Endothelial cell of umbilical vein (primary cell): ENCODE measurements around the gene PIM1. TPM values are rescaled to one million over a fixed set of nuclear protein-coding genes. Genes with fewer than 3 reads are reported as not detected.
A peak's percentile ranks its signal among the peaks of the same experiment; 100 is the strongest.

ENCODE experiments used
- BruUV-seq: library from RNA; stranded (reverse); fragments of 400-500 nt; replicated peaks from 2 replicates; lab custom pipeline; 2021; lab: Mats Ljungman, UMichigan
- CTCF ChIA-PET: fragments of 300-600, 350-600 bp; sonication (Branson Sonifier 250); formaldehyde crosslinking; loops from one replicate; lab custom pipeline; 2021; ENCODE audit warnings: antibody characterized with exemption, inconsistent platforms; lab: Charles Lee
- POLR2A ChIA-PET: fragments of 300-600, 350-600 bp; sonication (Branson Sonifier 250); formaldehyde crosslinking; loops from one replicate; lab custom pipeline; 2021; ENCODE audit warnings: antibody characterized with exemption, inconsistent platforms; lab: Charles Lee
- DNase-seq: peaks from one replicate; pipeline ENCODE4 v3.0.0-alpha.2; 2011; ENCODE audit warnings: low read depth, low spot score
- FAIRE-seq: peaks from 2 replicates; lab custom pipeline; 2011; peaks lifted over from hg19 to GRCh38; lab: Jason Lieb, UNC
- H2AFZ ChIP-seq: 2 replicates; pipeline ENCODE4 v1.6.0; 2012; ENCODE audit warnings: low read depth, low read length, control low read depth, inconsistent platforms
- H3K27ac ChIP-seq: 2 replicates; pipeline ENCODE4 v1.5.1; 2011; ENCODE audit warnings: low read depth, mild to moderate bottlenecking, control low read depth, low read length, moderate library complexity; ENCODE audit not compliant: insufficient read depth
- H3K27me3 ChIP-seq, 2 experiments: 2 replicates each; pipeline versions ENCODE4 v1.6.0 to v1.6.1; 2011; ENCODE audit warnings: low read length in 2 of 2, mixed read lengths in 1 of 2; ENCODE audit not compliant: control insufficient read depth in 2 of 2, insufficient read depth in 2 of 2
- H3K36me3 ChIP-seq, 2 experiments: 2 replicates in 1 of 2; 3 replicates in 1 of 2; pipeline ENCODE4 v1.5.1; 2011; ENCODE audit warnings: low read length in 2 of 2, mild to moderate bottlenecking in 1 of 2, moderate library complexity in 1 of 2; ENCODE audit not compliant: control insufficient read depth in 2 of 2, insufficient read depth in 2 of 2; ENCODE audit errors: extremely low read depth in 1 of 2
- H3K4me1 ChIP-seq: 3 replicates; pipeline ENCODE4 v1.5.1; 2011; ENCODE audit warnings: mild to moderate bottlenecking, low read length; ENCODE audit not compliant: control insufficient read depth, insufficient read depth; ENCODE audit errors: extremely low read depth
- H3K4me2 ChIP-seq: 2 replicates; pipeline ENCODE4 v1.6.1; 2011; ENCODE audit warnings: low read length, control low read depth, mixed read lengths; ENCODE audit not compliant: insufficient read depth
- H3K4me3 ChIP-seq, 3 experiments: fragments of 200-600 bp in 1 of 3; sonication (generic), shearing (Covaris generic) in 1 of 3; replicated peaks in 1 of 3; 2 replicates each; pipeline ENCODE4 v1.5.1; 2011 to 2016; ENCODE audit warnings: control low read depth in 3 of 3, low read length in 3 of 3, mild to moderate bottlenecking in 2 of 3, inconsistent platforms in 1 of 3, low read depth in 1 of 3, moderate library complexity in 1 of 3; ENCODE audit not compliant: insufficient read depth in 1 of 3
- H3K79me2 ChIP-seq: 2 replicates; pipeline ENCODE4 v1.6.0; 2012; ENCODE audit warnings: low read length, inconsistent platforms; ENCODE audit not compliant: control insufficient read depth, insufficient read depth
- H3K9ac ChIP-seq: replicated peaks from 2 replicates; pipeline ENCODE3; 2011; ENCODE audit warnings: low read length, control low read depth; ENCODE audit not compliant: insufficient read depth; ENCODE audit errors: extremely low read depth
- H3K9me1 ChIP-seq: replicated peaks from 3 replicates; pipeline ENCODE4 v1.6.0; 2011; ENCODE audit warnings: mild to moderate bottlenecking, low read length; ENCODE audit not compliant: control insufficient read depth, insufficient read depth; ENCODE audit errors: extremely low read depth
- H3K9me3 ChIP-seq: replicated peaks from 2 replicates; pipeline ENCODE4 v1.5.1; 2012; ENCODE audit warnings: low read length, inconsistent platforms; ENCODE audit not compliant: control insufficient read depth, insufficient read depth
- H4K20me1 ChIP-seq: replicated peaks from 2 replicates; pipeline ENCODE3; 2011; ENCODE audit warnings: mild to moderate bottlenecking, low read length; ENCODE audit not compliant: control insufficient read depth, insufficient read depth; ENCODE audit errors: extremely low read depth
- FOS ChIP-seq: IDR thresholded peaks from 2 replicates; pipeline ENCODE4 v1.6.1; 2011; ENCODE audit warnings: mild to moderate bottlenecking, low read length, moderate library complexity, borderline replicate concordance; ENCODE audit not compliant: insufficient read depth
- POLR2A ChIP-seq: IDR thresholded peaks from 2 replicates; pipeline ENCODE4 v1.6.1; 2012; ENCODE audit warnings: low read depth, mild to moderate bottlenecking, control low read depth, low read length
- POLR2AphosphoS5 ChIP-seq: IDR thresholded peaks from 2 replicates; pipeline ENCODE4 v1.6.1; 2012; ENCODE audit warnings: low read depth, mild to moderate bottlenecking, control low read depth, low read length, moderate library complexity; ENCODE audit not compliant: insufficient read depth
- dilution Hi-C: fragments of 300-500 bp; cut with MboI; formaldehyde crosslinking; loops from one replicate; pipeline ENCODE4 v1.15.0; 2019; ENCODE audit warnings: low sequenced_read_pairs; ENCODE audit not compliant: extremely low pct_ligation_motif_present
- intact Hi-C: fragments of 100-400 bp; cut with micrococcal nuclease; formaldehyde crosslinking; loops from one replicate; pipeline ENCODE4 v1.10.0; 2022
- polyA plus RNA-seq, 4 experiments: library from polyadenylated mRNA; depleted of rRNA in 3 of 4; stranded (reverse) in 3 of 4; unstranded in 1 of 4; fragments of >200 nt; gene quantifications; 2 replicates each; pipeline versions ENCODE4 v1.2.1 to v1.2.3, GENCODE V29; 2011 to 2012; ENCODE audit warnings: missing spikeins in 1 of 4
- total RNA-seq: library from RNA; stranded (reverse); gene quantifications from 2 replicates; pipeline ENCODE4 v1.2.3, GENCODE V29; 2021
- TF ChIP-seq, protein P1 (sequence below), 2 donors: IDR thresholded peaks; 1 replicate in 1 of 2; 2 replicates in 1 of 2; pipeline ENCODE4 v1.5.1; 2011; ENCODE audit warnings: low read length in 2 of 2, mild to moderate bottlenecking in 2 of 2, moderate library complexity in 2 of 2, control low read depth in 1 of 2, inconsistent platforms in 1 of 2, low read depth in 1 of 2; ENCODE audit not compliant: insufficient read depth in 1 of 2; ENCODE audit errors: extremely low read depth in 1 of 2

The PIM1 gene
- total and polyA plus RNA-seq, 2 donors (not counting 3 experiments of a cell fraction or from before 2014, with no cell fraction given) = 9.2 to 11.3 TPM

DNA sequence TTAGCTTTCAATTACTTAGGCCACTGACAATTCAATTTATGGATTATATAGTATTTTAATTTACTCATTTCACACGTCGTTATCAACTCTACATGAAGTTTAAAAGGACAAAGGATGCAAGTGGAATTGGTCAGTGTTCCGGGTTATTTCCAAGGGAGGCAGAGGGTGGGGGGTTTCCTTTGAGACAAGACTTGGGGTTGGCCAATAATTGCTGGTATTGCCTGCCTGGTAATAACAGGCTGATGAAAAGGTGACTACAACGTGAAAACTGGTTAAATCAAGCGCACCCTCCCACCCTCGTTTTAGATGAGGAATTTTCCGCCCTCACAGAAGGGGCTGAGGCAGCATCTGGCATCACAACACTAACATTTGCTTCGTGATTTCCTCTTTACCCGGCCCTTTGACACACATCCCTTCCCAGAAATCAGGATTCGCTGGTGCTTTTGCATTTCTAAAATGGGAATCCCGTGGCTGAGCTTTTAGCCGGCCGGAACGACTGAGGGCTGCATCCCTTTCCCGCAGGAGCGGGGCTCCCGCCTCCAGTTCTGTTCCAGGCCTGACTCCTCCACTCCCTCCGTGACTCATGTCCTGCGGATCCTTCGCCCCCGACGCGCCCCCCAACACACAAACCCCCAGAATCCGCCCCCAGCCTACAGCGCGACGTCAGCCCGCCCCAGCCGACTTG is 999 bp upstream of the PIM1 start:
- Histone ChIP-seq H2AFZ (peak overlapping the region; percentile 31), H3K9ac (peak overlapping the region; percentile 60), H4K20me1 (no peaks in the 10 kb centered on the region), H3K4me2 (peak overlapping the region; percentile 48), H3K9me3 (no peaks in the 10 kb centered on the region), H3K4me3 (peak overlapping the region; percentile 34 to 45 (median 41)), H3K4me1 (peaks cover 22% of the 10 kb centered on the region), H3K9me1 (no peaks in the 10 kb centered on the region), H3K27me3 (no peaks in the 10 kb centered on the region), H3K79me2 (peaks cover 2% of the 10 kb centered on the region), H3K27ac (peak overlapping the region; percentile 66), H3K36me3 (peaks cover 4 to 9% of the 10 kb centered on the region in 2 experiments)
- TF ChIP-seq POLR2AphosphoS5 (no peak), FOS (peak; percentile 72), POLR2A (peak; percentile 30)
- TF ChIP-seq, protein P1, sequence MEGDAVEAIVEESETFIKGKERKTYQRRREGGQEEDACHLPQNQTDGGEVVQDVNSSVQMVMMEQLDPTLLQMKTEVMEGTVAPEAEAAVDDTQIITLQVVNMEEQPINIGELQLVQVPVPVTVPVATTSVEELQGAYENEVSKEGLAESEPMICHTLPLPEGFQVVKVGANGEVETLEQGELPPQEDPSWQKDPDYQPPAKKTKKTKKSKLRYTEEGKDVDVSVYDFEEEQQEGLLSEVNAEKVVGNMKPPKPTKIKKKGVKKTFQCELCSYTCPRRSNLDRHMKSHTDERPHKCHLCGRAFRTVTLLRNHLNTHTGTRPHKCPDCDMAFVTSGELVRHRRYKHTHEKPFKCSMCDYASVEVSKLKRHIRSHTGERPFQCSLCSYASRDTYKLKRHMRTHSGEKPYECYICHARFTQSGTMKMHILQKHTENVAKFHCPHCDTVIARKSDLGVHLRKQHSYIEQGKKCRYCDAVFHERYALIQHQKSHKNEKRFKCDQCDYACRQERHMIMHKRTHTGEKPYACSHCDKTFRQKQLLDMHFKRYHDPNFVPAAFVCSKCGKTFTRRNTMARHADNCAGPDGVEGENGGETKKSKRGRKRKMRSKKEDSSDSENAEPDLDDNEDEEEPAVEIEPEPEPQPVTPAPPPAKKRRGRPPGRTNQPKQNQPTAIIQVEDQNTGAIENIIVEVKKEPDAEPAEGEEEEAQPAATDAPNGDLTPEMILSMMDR (IDR thresholded peaks at IDR 0.05; ENCODE audit: extremely low read depth in 1 of 2, insufficient read depth in 1 of 2, low read depth in 1 of 2, low read length in 2 of 2) = no peak
- intact Hi-C loops (loop anchor here (1.0 kb wide), 2 partner anchors 32 to 73 kb away; no protein-coding TSS in a partner anchor), dilution Hi-C loops (no loop called here)
- CTCF ChIA-PET = interaction anchor here (0.9 to 6.8 kb wide), 14 partner anchors 10 to 147 kb away, joined by 3 to 399 read pairs (median 4); no protein-coding TSS in a partner anchor
- BruUV-seq = TSS peak; percentile 84
- no peak for DNase-seq
- POLR2A ChIA-PET = interaction anchor here (0.6 to 1.2 kb wide), 4 partner anchors 38 to 208 kb away, joined by 3 to 5 read pairs (median 4); no protein-coding TSS in a partner anchor
- FAIRE-seq = no peak
